Choroid plexus epithelial cell (primary cell): ENCODE results near the gene CAMK1D.
A peak's percentile ranks its signal among the peaks of the same experiment; 100 is the strongest.

ENCODE experiments used
- DNase-seq: peaks from one replicate; pipeline ENCODE4 v3.0.0-alpha.2; 2010; ENCODE audit warnings: low read depth
- H3K4me3 ChIP-seq: 2 replicates; pipeline ENCODE4 v1.5.1; 2011; ENCODE audit warnings: low read depth, mild to moderate bottlenecking, control low read depth, low read length, moderate library complexity
- TF ChIP-seq, protein P1 (sequence below): conservative IDR thresholded peaks from 2 replicates; pipeline ENCODE4 v1.5.1; 2011; ENCODE audit warnings: low read depth, mild to moderate bottlenecking, control low read depth, inconsistent platforms, low read length, moderate library complexity

The CAMK1D gene

GRCh38 chr10:12704488-12704887, 355.1 kb downstream of the CAMK1D start:
- TF ChIP-seq, protein P1, sequence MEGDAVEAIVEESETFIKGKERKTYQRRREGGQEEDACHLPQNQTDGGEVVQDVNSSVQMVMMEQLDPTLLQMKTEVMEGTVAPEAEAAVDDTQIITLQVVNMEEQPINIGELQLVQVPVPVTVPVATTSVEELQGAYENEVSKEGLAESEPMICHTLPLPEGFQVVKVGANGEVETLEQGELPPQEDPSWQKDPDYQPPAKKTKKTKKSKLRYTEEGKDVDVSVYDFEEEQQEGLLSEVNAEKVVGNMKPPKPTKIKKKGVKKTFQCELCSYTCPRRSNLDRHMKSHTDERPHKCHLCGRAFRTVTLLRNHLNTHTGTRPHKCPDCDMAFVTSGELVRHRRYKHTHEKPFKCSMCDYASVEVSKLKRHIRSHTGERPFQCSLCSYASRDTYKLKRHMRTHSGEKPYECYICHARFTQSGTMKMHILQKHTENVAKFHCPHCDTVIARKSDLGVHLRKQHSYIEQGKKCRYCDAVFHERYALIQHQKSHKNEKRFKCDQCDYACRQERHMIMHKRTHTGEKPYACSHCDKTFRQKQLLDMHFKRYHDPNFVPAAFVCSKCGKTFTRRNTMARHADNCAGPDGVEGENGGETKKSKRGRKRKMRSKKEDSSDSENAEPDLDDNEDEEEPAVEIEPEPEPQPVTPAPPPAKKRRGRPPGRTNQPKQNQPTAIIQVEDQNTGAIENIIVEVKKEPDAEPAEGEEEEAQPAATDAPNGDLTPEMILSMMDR = no peak
- no peak overlapping the region for H3K4me3 ChIP-seq
- peak; percentile 26 for DNase-seq

DNA sequence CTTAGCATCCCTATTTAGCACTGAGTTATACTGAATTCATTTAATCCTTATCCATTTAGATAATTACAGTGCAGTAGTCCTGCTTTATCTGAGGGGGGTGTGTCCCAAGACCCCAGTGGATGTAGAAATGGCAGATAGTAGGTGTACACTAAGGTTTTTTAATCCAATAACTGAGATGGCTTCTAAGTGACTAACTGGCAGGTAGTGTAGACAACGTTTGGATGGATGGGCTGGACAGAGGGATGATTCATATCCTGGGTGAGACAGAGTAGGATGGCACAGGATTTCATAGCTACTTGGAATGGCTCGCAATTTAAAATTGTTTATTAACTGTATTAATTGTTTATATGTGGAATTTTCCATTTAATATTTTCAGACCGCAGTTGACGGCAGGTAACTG, 356.6 kb downstream of the CAMK1D start:
- H3K4me3 ChIP-seq = no peak overlapping the region
- DNase-seq = no peak
- TF ChIP-seq, protein P1 = no peak

DNA sequence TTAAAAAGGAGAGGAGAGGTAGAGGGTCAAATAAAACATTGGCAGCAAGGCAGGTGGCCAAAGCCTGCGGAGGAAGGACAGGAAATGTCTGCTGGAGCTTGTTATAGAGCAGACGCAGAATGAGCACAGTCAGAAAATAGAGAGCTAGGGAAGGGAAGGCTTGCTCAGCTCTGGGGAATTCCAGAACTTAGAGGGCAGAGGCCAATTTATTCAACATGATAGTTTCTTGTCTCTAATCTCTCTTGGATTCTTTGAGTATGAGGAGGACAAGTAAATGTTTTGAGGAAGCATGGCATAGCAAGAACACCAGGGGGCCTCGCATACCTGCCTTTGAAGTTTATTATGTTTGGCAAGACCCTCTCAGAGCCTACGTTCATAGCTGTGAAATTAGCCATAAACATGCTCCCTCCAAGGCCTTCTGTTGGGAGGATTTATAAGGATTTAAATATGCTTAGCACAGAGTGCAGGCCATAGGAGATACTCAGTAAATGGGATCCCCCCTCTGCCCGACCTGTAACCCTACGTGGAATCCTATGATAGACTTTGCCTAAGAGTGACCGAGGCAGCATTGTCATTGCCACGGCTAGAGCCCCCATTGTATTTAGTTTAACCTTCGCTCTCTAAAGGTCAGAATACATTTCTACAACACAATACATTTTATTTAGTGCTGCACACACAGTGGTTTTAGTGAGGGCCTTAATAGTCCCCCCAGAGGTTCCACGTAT, 358.3 kb downstream of the CAMK1D start:
- TF ChIP-seq, protein P1 = peak; percentile 54
- peak; percentile 97 for DNase-seq
- no peak overlapping the region for H3K4me3 ChIP-seq

DNA sequence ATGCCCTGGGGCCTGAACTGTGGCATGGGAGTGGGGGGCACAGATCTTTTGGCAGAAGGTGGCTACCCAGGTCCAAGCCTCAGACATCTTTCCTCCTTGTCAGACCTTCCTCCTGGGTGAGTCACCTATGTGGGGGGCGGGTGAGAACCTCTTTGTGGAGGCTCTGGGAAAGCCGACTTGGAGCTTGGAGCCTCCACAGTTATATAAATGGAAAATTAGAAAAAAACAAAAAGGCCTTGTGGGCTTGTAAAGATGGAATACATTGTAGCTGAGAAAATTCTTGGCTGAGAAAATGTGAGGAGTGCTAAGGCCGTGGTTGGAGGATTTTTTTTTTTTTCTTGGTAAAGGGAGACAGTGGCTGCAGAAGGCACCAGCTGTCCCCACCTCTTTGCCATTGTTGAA, 359.7 kb downstream of the CAMK1D start:
- peak; percentile 29 for DNase-seq

DNA sequence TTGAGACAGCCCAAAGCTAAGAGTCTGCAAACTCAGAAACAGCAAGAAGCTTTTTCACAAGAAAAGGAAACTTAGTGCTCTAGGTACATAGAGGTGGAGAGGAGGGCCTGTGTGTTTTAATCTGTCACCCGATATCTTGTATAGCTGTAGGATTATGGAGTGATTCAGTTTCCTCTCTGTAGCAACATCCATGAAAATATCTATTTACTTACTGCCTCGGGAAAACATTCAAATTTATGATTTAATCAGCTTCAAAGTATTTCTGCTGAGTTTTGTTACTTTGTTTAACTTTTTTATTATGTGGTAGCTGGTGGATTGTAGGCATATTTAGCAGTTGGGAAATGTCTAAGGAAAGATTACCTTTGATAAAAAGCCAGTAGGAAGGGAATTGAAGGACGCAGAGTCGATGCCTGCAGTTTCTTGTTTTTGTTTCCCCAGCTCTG, 360.2 kb downstream of the CAMK1D start:
- no peak overlapping the region for H3K4me3 ChIP-seq
- peak; percentile 55 for DNase-seq
- TF ChIP-seq, protein P1 = no peak

More for the DNA sequence above, 359.7 kb downstream of the CAMK1D start:
- TF ChIP-seq, protein P1 = no peak
- H3K4me3 ChIP-seq = no peak overlapping the region

DNA sequence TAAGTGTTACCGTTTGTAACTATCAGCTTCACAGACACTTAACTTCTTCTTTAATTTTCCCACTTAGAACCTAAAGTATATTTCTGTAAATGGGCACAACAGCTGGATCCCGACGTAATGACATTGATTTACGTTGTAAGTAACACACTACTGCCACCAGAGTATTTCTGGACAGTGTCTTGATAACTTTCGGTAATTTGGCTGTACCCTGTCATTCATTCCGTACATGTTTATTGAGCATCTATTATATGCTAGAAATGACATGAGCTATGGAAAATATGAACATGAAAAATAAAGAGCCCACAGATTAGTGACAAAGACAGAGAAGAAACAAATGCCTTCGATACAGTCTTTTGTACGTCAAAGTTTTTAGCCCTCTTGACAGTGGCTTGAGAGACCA, 360.8 kb downstream of the CAMK1D start:
- no peak for DNase-seq
- H3K4me3 ChIP-seq = no peak overlapping the region
- TF ChIP-seq, protein P1 = no peak
